HG03460 (cell line): ENCODE data around the gene AIG1.
"Not testable (repeated sequence)": the region's sequence is repeated elsewhere in the genome, so short reads cannot be mapped to it uniquely, and the experiment has no call there.

Experiments used
- ATAC-seq: cut with Tn5 transposase; IDR thresholded peaks from one replicate; pipeline ENCODE4 v1.9.1; 2021; ENCODE audit not compliant: unreplicated experiment

Gene AIG1

GRCh38 chr6:143125864-143126573 is 65.3 kb downstream of the AIG1 start:
- no peak for ATAC-seq

GRCh38 chr6:143126574-143126941 is 65.9 kb downstream of the AIG1 start:
- ATAC-seq, result no peak

GRCh38 chr6:143127941-143128680 is 67.4 kb downstream of the AIG1 start:
- ATAC-seq, result no peak

- ATAC-seq, result no peak
These were observed 68.0 kb downstream of the AIG1 start for GRCh38 chr6:143128681-143129015.

GRCh38 chr6:143130928-143131327 is 70.2 kb downstream of the AIG1 start:
- no peak for ATAC-seq

GRCh38 chr6:143135325-143135724 is 74.6 kb downstream of the AIG1 start:
- ATAC-seq, result no peak

GRCh38 chr6:143135797-143136561 is 75.3 kb downstream of the AIG1 start:
- ATAC-seq, result no peak

GRCh38 chr6:143136647-143137046 is 76.0 kb downstream of the AIG1 start:
- no peak for ATAC-seq

GRCh38 chr6:143139239-143139784 is 78.6 kb downstream of the AIG1 start:
- no peak for ATAC-seq

- ATAC-seq, result not testable (repeated sequence)
These were observed 79.2 kb downstream of the AIG1 start for GRCh38 chr6:143139884-143140283.

- ATAC-seq, result no peak
These were observed 80.1 kb downstream of the AIG1 start for GRCh38 chr6:143140767-143141166.

GRCh38 chr6:143141442-143141841 is 80.8 kb downstream of the AIG1 start:
- no peak for ATAC-seq

- ATAC-seq, result no peak
These were observed 85.6 kb downstream of the AIG1 start for GRCh38 chr6:143146186-143146851.

- ATAC-seq, result no peak
These were observed 89.1 kb downstream of the AIG1 start for GRCh38 chr6:143149771-143150170.

- ATAC-seq, result no peak
These were observed 89.6 kb downstream of the AIG1 start for GRCh38 chr6:143150281-143150680.

- no peak for ATAC-seq
These were observed 90.7 kb downstream of the AIG1 start for GRCh38 chr6:143151381-143151780.

GRCh38 chr6:143155681-143156080 is 95.0 kb downstream of the AIG1 start:
- no peak for ATAC-seq

GRCh38 chr6:143157131-143157530 is 96.4 kb downstream of the AIG1 start:
- no peak for ATAC-seq

GRCh38 chr6:143158113-143158581 is 97.5 kb downstream of the AIG1 start:
- ATAC-seq, result no peak

GRCh38 chr6:143159001-143159400 is 98.3 kb downstream of the AIG1 start:
- no peak for ATAC-seq

GRCh38 chr6:143160015-143160414 is 99.3 kb downstream of the AIG1 start:
- ATAC-seq, result no peak
